GM21367 (cell line): ENCODE data around the gene CDH4.

Source experiments
- ATAC-seq: cut with Tn5 transposase; IDR thresholded peaks from one replicate; pipeline ENCODE4 v1.9.1; 2021; ENCODE audit not compliant: unreplicated experiment

CDH4 gene

DNA sequence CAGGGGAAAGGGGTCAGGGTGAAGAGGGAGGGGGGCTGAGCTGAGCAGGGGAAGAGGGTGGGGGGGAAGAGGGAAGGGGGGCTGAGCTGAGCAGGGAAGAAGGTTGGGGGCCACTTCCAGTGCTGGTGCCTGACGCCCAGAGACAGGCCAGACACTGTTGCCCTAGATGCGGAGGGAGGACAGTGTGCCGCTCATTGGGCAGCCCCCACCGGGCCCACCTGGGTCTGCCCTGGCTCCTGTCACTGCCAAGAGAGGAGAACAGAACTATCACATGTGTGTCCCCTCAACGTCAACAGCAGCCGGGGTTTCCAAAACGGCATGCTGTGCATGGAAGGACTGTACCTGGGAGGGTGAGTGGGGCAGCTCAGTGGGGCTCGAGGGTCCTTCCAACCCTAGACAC is 342.1 kb downstream of the CDH4 start:
- ATAC-seq, result no peak

- ATAC-seq, result no peak
Measured at GRCh38 chr20:61595216-61595615, 343.2 kb downstream of the CDH4 start.

DNA sequence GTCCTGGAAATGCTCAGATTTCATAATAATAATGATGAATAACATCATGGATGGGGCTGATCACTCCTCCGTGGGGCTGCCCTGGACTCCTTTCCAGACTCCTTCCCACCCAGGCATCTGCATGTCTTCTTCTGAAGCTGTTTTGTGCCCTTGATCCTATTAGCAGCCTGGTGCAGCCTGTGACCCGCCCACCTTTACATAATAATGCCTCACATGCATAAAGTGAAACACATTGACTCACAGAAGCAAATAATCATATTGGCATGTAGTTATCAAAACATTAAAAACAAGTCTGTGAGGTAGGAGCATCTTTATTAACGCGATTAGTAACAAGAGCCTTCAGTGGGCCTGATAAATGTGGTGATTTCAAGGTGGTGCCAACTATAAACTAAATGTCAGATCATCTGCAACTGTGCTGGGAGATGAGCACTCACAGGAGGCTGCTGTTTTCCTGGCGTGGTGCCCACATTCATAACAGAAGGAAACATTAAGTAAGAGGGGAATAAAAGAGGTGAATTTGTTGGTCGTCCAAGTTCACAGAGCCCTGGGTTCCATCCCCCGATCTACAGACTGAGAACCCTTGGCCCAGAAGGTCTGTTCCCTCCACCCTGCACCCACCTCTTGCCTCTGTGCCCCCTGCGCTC is 344.7 kb downstream of the CDH4 start:
- no peak for ATAC-seq

DNA sequence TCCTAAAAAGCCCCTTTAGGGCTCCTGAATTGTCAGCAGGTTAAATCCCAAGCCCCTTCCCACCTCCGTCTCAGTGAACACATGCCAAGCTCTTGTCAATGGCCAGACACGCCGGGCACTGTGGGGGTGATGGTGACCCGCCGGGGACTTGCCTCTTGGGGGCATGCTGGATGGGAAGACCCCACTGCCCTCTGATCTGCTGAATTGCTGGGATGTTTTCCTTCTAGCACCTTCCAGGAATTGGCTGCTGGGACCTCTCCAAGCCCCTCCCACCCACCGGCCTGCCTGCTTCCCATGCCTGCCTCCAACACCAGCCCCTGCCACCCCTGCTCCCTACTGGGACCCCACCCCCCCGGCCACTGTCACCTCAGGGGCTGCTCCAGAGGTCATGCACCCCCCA is 345.9 kb downstream of the CDH4 start:
- ATAC-seq, result no peak

DNA sequence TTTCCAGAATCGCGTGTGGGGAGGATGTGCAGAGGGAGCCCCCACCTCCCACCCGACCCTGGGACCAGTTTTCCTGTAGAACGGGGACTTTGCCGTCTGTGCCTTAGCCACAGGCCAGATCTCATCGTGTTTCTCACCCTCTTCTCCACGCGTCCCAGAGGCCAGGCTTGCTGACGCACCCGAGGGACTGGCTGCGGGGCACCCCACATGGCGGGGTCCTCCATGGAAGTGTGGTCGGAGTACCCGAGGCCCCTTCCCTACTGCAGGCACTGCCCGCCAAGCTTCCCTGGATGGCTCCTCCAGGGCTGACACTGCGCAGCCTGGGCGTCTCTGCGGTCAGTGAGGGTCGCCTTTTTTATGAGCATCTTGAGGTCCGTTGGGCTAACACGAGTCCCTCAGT is 346.5 kb downstream of the CDH4 start:
- ATAC-seq, result no peak

GRCh38 chr20:61599061-61599531 is 347.0 kb downstream of the CDH4 start:
- no peak for ATAC-seq

GRCh38 chr20:61599541-61599992 is 347.5 kb downstream of the CDH4 start:
- no peak for ATAC-seq

- ATAC-seq, result no peak
Measured at GRCh38 chr20:61600016-61600415, 348.0 kb downstream of the CDH4 start.

DNA sequence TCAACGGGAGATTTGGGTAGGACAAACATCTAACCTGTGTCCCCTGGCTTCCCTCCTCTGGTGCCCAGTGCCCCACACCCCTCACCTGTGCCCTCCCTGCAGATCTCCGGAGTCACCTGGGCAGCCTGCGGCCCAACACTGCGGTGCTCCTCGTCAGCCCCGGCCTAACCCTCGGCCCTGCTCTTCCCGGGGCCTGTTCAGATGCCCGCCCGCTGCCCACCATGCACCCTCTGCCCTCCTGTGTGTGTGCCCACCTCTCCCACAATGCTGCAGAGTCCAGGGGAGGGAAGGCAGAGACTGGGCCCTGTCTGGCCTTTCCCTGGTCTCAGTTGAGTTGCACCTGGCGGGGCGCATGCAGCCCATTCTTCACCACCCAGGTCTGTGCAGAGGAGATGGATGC is 349.3 kb downstream of the CDH4 start:
- no peak for ATAC-seq

GRCh38 chr20:61601853-61602252 is 349.8 kb downstream of the CDH4 start:
- ATAC-seq, result no peak

GRCh38 chr20:61603715-61604114 is 351.7 kb downstream of the CDH4 start:
- ATAC-seq, result no peak

- no peak for ATAC-seq
Measured at GRCh38 chr20:61604549-61604948, 352.5 kb downstream of the CDH4 start.

DNA sequence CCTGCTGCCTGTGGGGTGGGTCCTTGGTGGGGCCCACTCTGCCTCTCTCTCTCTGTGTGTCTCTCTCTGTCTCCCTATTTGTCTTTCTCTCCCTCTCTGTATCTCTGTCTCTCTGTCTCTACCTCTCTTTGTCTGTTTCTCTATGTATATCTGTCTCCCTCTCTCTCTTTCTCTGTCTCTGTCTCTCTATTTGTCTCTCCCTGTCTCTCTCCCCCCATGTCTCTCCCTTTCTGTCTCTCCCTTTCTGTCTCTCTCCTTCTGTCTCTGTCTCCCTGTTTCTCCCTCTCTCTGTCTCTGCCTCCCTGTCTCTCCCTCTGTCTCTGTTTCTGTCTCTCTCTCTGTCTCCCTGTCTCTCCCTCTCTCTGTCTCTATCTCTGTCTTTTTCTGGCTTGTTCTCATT is 353.2 kb downstream of the CDH4 start:
- no peak for ATAC-seq

GRCh38 chr20:61605862-61606557 is 353.9 kb downstream of the CDH4 start:
- no peak for ATAC-seq

GRCh38 chr20:61608275-61609085 is 356.4 kb downstream of the CDH4 start:
- ATAC-seq, result no peak

GRCh38 chr20:61609461-61609860 is 357.4 kb downstream of the CDH4 start:
- no peak for ATAC-seq

DNA sequence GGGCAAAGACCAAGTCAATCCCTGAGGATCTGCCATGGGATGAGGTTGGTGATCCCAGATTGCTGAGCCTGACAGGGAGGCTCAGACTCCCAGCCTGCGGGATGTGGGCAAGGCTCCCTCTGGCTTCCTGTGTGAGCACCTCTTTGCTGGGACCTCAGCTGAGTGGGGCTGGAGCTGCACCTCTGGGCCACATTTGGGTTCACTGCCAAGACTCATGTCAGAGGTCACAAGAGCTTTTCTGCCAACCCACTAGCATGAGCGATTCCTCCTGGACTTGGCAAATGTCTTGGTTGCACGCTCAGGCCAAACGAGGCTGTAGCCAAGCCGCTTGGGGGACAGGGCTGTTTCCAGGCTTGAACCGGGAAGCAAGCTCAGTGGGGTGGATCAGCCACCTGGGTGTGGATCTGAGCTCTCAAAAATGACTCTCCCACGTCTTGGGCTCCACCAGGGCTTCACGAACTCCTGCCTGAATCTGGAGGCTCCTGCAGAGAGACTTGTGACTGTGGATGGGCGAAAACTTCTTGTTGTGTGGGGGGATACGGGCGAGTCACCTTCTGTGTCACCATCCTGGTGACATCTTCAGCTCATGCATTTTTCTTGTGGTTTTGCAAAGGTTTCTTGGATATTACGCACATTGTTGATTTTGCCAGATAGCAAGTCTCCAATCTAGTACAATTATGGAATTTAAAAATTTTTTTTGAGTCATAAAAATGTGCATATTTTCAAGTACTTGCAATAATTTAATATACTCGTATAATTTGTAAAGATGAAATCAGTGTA is 359.5 kb downstream of the CDH4 start:
- ATAC-seq, result no peak

DNA sequence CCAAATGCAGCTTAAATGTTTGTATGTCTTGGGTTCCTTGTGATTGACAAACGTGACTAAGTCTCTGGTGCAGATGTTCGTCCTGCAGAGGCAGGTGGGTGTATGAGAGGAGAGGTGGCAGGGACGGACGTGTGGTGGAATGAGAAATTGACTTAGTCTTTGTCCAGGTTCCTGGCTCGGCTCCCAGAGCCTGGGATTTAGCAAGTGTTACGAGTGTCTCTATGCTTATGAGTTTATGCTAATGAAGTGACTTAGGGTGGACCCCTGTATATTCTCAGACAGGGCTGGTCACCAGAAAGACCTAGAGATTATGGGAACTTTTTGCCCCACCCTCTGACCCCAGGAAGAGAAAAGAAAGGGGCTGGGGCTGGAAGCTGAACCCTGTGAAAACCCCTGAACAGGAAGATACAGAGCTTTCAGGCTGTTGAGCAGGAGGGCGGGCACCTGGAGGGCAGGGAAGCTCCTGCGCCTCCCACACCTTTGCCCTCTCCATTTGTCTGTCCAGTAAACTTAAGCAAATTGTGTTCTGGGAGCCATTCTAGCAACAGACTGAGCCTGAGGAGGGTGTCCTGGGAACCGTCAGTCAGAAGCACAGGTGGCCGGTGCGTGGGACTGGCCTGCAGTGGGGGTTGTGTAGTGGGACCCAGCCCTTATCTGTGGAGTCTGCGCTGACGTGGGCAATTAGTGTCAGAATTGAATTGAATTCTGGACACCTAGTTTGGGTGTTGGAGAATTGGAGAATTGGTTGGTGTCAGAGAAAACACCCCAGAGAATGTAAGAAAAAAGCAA is 362.1 kb downstream of the CDH4 start:
- ATAC-seq, result no peak

DNA sequence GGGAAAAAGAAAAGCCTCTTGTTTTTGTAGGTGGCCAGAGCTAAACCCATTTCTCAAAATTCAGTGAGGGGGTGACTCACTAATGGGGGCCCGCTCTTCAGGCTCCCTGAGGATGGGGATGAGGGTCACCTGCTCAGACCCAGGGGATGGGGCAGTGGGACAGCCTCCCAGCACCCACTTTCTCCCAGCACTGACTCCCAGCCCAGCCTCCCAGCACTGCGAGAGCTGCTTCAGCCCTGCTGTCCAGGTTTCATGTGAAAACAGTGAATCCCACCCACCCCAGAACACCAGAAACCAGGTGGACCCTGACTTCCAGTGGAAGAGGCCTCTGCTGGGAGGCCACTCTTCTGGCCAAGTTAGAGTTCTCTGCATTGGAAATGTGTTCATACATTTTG is 362.6 kb downstream of the CDH4 start:
- ATAC-seq, result no peak

DNA sequence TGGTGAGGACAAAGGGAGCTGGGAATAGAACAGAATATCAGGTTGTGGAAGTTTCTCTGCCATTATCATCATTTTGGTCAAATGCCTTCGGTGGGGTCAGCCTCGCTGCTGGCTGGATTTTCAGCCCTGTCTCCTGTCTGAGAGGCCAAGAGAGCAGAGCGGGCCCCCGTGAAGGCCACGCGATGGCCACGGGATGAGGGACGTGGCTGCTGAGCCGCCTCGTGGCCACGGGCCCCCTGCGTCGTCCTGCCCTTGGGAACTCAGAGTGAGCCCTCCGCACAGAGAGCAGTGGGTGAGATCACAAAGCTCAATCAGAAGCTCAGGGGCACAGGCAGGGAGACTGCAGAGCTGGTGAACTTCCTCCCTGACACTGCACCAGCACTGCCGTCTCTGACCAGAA is 363.7 kb downstream of the CDH4 start:
- ATAC-seq, result no peak
